NCI-H2196 (cell line): Measurements from ENCODE around the gene DOCK2.
"Not testable (repeated sequence)": the region's sequence is repeated elsewhere in the genome, so short reads cannot be mapped to it uniquely, and the experiment has no call there.

Experiments used
- DNase-seq: peaks from one replicate; lab custom pipeline; 2025; ENCODE audit not compliant: unreplicated experiment; lab: John Stamatoyannopoulos, UW

Gene DOCK2

GRCh38 chr5:169753795-169754194, 116.7 kb downstream of the DOCK2 start:
- DNase-seq: no peak

- no peak for DNase-seq
Observed at GRCh38 chr5:169754737-169755136, 117.7 kb downstream of the DOCK2 start.

- no peak for DNase-seq
Observed at GRCh38 chr5:169756071-169756765, 119.1 kb downstream of the DOCK2 start.

GRCh38 chr5:169757016-169757415, 119.9 kb downstream of the DOCK2 start:
- no peak for DNase-seq

- DNase-seq: no peak
Observed at GRCh38 chr5:169758886-169759285, 121.8 kb downstream of the DOCK2 start.

GRCh38 chr5:169760229-169760628, 123.2 kb downstream of the DOCK2 start:
- no peak for DNase-seq

GRCh38 chr5:169762338-169763095, 125.4 kb downstream of the DOCK2 start:
- DNase-seq: no peak

GRCh38 chr5:169763376-169764017, 126.4 kb downstream of the DOCK2 start:
- DNase-seq: no peak

GRCh38 chr5:169764018-169764378, 126.9 kb downstream of the DOCK2 start:
- no peak for DNase-seq

- no peak for DNase-seq
Observed at GRCh38 chr5:169765176-169765996, 128.3 kb downstream of the DOCK2 start.

GRCh38 chr5:169766943-169767342, 129.9 kb downstream of the DOCK2 start:
- not testable (repeated sequence) for DNase-seq

- no peak for DNase-seq
Observed at GRCh38 chr5:169767938-169768337, 130.9 kb downstream of the DOCK2 start.

- no peak for DNase-seq
Observed at GRCh38 chr5:169768416-169768815, 131.3 kb downstream of the DOCK2 start.

GRCh38 chr5:169770109-169770508, 133.0 kb downstream of the DOCK2 start:
- no peak for DNase-seq

GRCh38 chr5:169772256-169772655, 135.2 kb downstream of the DOCK2 start:
- no peak for DNase-seq

GRCh38 chr5:169772688-169773087, 135.6 kb downstream of the DOCK2 start:
- DNase-seq: no peak

GRCh38 chr5:169777159-169777558, 140.1 kb downstream of the DOCK2 start:
- DNase-seq: no peak

- no peak for DNase-seq
Observed at GRCh38 chr5:169778622-169779596, 141.8 kb downstream of the DOCK2 start.

GRCh38 chr5:169781420-169782345, 144.6 kb downstream of the DOCK2 start:
- no peak for DNase-seq
